ENCODE measurements around the gene RIC3. TPM values are rescaled to one million over a fixed set of nuclear protein-coding genes. Genes with fewer than 3 reads are reported as not detected.

The RIC3 gene
- total RNA-seq, 1 donor, result not detected

- DNase-seq (ENCODE audit: low read depth), result no peak
- TF ChIP-seq CTCF (IDR thresholded peaks at IDR 0.05; ENCODE audit: insufficient read depth, low read depth, low read length), result no peak
- no peak overlapping the region for H3K4me3 ChIP-seq (ENCODE audit: low read depth, low read length)
These were observed 107.0 kb downstream of the RIC3 start for GRCh38 chr11:8061555-8062428.

GRCh38 chr11:8060801-8061554 lies 107.8 kb downstream of the RIC3 start:
- no peak for TF ChIP-seq CTCF (IDR thresholded peaks at IDR 0.05; ENCODE audit: insufficient read depth, low read depth, low read length)
- peak; percentile 22 for DNase-seq (ENCODE audit: low read depth)
- H3K4me3 ChIP-seq (ENCODE audit: low read depth, low read length), result no peak overlapping the region

GRCh38 chr11:8060146-8060719 lies 108.6 kb downstream of the RIC3 start:
- no peak for TF ChIP-seq CTCF (IDR thresholded peaks at IDR 0.05; ENCODE audit: insufficient read depth, low read depth, low read length)
- DNase-seq (ENCODE audit: low read depth), result no peak
- H3K4me3 ChIP-seq (ENCODE audit: low read depth, low read length), result no peak overlapping the region

DNA sequence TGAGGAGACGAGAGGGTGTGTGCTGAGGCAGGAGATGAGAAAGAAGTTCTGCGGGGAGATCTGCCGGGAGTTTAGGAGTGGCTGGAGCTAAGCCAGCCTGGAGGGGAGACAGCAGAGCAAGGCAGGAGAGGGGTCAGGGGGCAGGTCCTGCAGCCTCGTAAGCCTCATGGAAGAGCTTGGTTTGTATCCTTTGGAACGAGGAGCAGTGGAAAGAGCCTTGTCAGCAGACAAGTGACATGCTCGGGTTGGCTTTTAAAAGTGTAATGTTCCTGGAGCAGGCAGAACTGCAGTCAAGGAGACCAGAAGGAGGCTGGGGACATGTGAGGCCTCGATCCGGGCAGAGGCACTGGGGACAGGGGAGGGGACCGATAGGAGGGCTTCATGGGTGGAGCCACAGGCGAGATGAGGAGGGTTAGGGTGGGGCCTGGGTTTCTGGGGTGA lies 109.2 kb downstream of the RIC3 start:
- H3K4me3 ChIP-seq (ENCODE audit: low read depth, low read length), result no peak overlapping the region
- DNase-seq (ENCODE audit: low read depth), result peak; percentile 18
- TF ChIP-seq CTCF (IDR thresholded peaks at IDR 0.05; ENCODE audit: insufficient read depth, low read depth, low read length), result no peak

DNA sequence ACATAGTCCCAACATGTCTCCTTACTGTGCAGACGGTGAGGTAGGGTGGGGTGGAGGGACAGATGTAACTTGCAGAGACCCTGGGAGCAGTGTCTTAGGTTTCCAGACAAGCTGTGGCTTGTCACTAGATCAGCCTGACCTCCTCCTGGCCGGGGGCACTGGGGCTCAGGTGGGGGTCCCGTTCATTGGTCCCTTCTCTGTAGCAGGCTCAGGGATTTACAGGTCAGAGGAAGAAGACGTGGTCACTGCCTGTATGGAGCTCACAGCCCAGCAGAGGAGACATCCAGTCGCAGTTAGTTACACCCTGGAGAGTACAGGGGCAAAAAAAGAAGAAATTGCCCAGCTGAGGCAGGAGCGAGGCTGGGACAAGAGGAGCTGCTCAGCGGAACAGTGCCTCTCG lies 109.8 kb downstream of the RIC3 start:
- no peak for DNase-seq (ENCODE audit: low read depth)
- TF ChIP-seq CTCF (IDR thresholded peaks at IDR 0.05; ENCODE audit: insufficient read depth, low read depth, low read length), result no peak
- no peak overlapping the region for H3K4me3 ChIP-seq (ENCODE audit: low read depth, low read length)

DNA sequence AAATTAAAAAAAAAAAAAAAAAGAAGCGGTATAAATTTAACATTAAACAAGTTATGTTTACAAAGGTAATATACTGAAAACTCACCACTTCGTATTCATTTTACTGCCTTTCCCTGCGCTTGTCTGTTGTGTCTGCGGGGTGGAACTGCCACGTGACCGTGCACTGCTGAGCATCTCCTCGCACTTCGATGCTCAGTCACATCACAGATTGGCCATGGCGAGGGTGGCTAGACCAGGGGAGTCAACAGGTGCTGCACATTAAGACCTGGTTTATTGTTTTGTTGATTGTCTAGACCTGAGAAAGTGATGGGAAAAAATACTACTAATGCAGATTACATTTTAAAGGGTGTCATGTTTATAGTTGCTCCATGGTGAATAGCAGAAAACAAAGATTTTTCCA lies 110.6 kb downstream of the RIC3 start:
- DNase-seq (ENCODE audit: low read depth), result no peak
- no peak overlapping the region for H3K4me3 ChIP-seq (ENCODE audit: low read depth, low read length)
- no peak for TF ChIP-seq CTCF (IDR thresholded peaks at IDR 0.05; ENCODE audit: insufficient read depth, low read depth, low read length)

All from fibroblast of villous mesenchyme (primary cell).